ENCODE results near the gene CPEB1.

The CPEB1 gene

GRCh38 chr15:82679626-82680199 lies 32.5 kb upstream of the CPEB1 start:
- Histone ChIP-seq H3F3A (ENCODE audit: insufficient read depth) (no peaks in the 10 kb centered on the region), H3K9ac (ENCODE audit: low read length) (no peak overlapping the region), H3K4me3 (ENCODE audit: insufficient read depth, low read length, poor library complexity, severe bottlenecking) (no peak overlapping the region)

GRCh38 chr15:82677720-82678323 lies 30.7 kb upstream of the CPEB1 start:
- TF ChIP-seq CTCF (IDR thresholded peaks at IDR 0.05; ENCODE audit: insufficient read depth, low read length, poor library complexity, severe bottlenecking), result no peak
- Histone ChIP-seq H2AFZ (ENCODE audit: low read depth, low read length, severe bottlenecking) (no peak overlapping the region), H3K36me3 (ENCODE audit: low read length) (no peaks in the 10 kb centered on the region), H3K9me3 (ENCODE audit: insufficient read depth, low read length) (no peaks in the 10 kb centered on the region), H3K4me2 (ENCODE audit: low read depth, low read length, poor library complexity, severe bottlenecking) (no peak overlapping the region), H3K9me2 (replicated peaks; ENCODE audit: insufficient read depth, low read length) (no peaks in the 10 kb centered on the region), H3K27ac (ENCODE audit: low read depth, low read length) (no peak overlapping the region), H3K4me3 (ENCODE audit: insufficient read depth, low read length, poor library complexity, severe bottlenecking) (no peak overlapping the region), H3K79me2 (ENCODE audit: insufficient read depth, low read length) (no peaks in the 10 kb centered on the region), H4K20me1 (ENCODE audit: low read depth, low read length) (no peaks in the 10 kb centered on the region), H3F3A (ENCODE audit: insufficient read depth) (no peaks in the 10 kb centered on the region), H3K9ac (ENCODE audit: low read length) (no peak overlapping the region), H3K27me3 (ENCODE audit: low read length) (no peaks in the 10 kb centered on the region)

More at GRCh38 chr15:82679626-82680199, 32.5 kb upstream of the CPEB1 start:
- Histone ChIP-seq H3K27me3 (ENCODE audit: low read length) (no peaks in the 10 kb centered on the region), H3K27ac (ENCODE audit: low read depth, low read length) (no peak overlapping the region), H3K79me2 (ENCODE audit: insufficient read depth, low read length) (no peaks in the 10 kb centered on the region), H4K20me1 (ENCODE audit: low read depth, low read length) (no peaks in the 10 kb centered on the region), H2AFZ (ENCODE audit: low read depth, low read length, severe bottlenecking) (no peak overlapping the region), H3K4me2 (ENCODE audit: low read depth, low read length, poor library complexity, severe bottlenecking) (no peak overlapping the region), H3K36me3 (ENCODE audit: low read length) (no peaks in the 10 kb centered on the region), H3K9me3 (ENCODE audit: insufficient read depth, low read length) (no peaks in the 10 kb centered on the region), H3K9me2 (replicated peaks; ENCODE audit: insufficient read depth, low read length) (no peaks in the 10 kb centered on the region)
- TF ChIP-seq EZH2phosphoT487 (conservative IDR thresholded peaks at IDR 0.05; ENCODE audit: low read length), result no peak

- no peaks in the 10 kb centered on the region for H3K9me2 ChIP-seq (replicated peaks; ENCODE audit: insufficient read depth, low read length)
- H2AFZ ChIP-seq (ENCODE audit: low read depth, low read length, severe bottlenecking), result no peak overlapping the region
- H4K20me1 ChIP-seq (ENCODE audit: low read depth, low read length), result no peaks in the 10 kb centered on the region
- no peak overlapping the region for H3K9ac ChIP-seq (ENCODE audit: low read length)
- H3K27ac ChIP-seq (ENCODE audit: low read depth, low read length), result no peak overlapping the region
- no peak overlapping the region for H3K4me3 ChIP-seq (ENCODE audit: insufficient read depth, low read length, poor library complexity, severe bottlenecking)
- TF ChIP-seq CTCF (IDR thresholded peaks at IDR 0.05; ENCODE audit: insufficient read depth, low read length, poor library complexity, severe bottlenecking), result no peak
- TF ChIP-seq EZH2phosphoT487 (conservative IDR thresholded peaks at IDR 0.05; ENCODE audit: low read length), result no peak
- no peaks in the 10 kb centered on the region for H3K79me2 ChIP-seq (ENCODE audit: insufficient read depth, low read length)
- H3K4me2 ChIP-seq (ENCODE audit: low read depth, low read length, poor library complexity, severe bottlenecking), result no peak overlapping the region
- no peaks in the 10 kb centered on the region for H3K9me3 ChIP-seq (ENCODE audit: insufficient read depth, low read length)
- no peaks in the 10 kb centered on the region for H3K36me3 ChIP-seq (ENCODE audit: low read length)
- H3K27me3 ChIP-seq (ENCODE audit: low read length), result no peaks in the 10 kb centered on the region
- no peaks in the 10 kb centered on the region for H3F3A ChIP-seq (ENCODE audit: insufficient read depth)
These were observed 27.7 kb upstream of the CPEB1 start for GRCh38 chr15:82674873-82675272.

- TF ChIP-seq CTCF (IDR thresholded peaks at IDR 0.05; ENCODE audit: insufficient read depth, low read length, poor library complexity, severe bottlenecking) (no peak), EZH2phosphoT487 (conservative IDR thresholded peaks at IDR 0.05; ENCODE audit: low read length) (no peak)
- Histone ChIP-seq H3K9me3 (ENCODE audit: insufficient read depth, low read length) (no peaks in the 10 kb centered on the region), H3K9me2 (replicated peaks; ENCODE audit: insufficient read depth, low read length) (no peaks in the 10 kb centered on the region), H3K4me2 (ENCODE audit: low read depth, low read length, poor library complexity, severe bottlenecking) (no peak overlapping the region), H3K27me3 (ENCODE audit: low read length) (no peaks in the 10 kb centered on the region), H2AFZ (ENCODE audit: low read depth, low read length, severe bottlenecking) (no peak overlapping the region), H3K36me3 (ENCODE audit: low read length) (no peaks in the 10 kb centered on the region), H3K9ac (ENCODE audit: low read length) (no peak overlapping the region), H4K20me1 (ENCODE audit: low read depth, low read length) (no peaks in the 10 kb centered on the region), H3F3A (ENCODE audit: insufficient read depth) (no peaks in the 10 kb centered on the region), H3K27ac (ENCODE audit: low read depth, low read length) (no peak overlapping the region), H3K4me3 (ENCODE audit: insufficient read depth, low read length, poor library complexity, severe bottlenecking) (no peak overlapping the region), H3K79me2 (ENCODE audit: insufficient read depth, low read length) (no peaks in the 10 kb centered on the region)
These were observed 23.5 kb upstream of the CPEB1 start for GRCh38 chr15:82670699-82671098.

Data from SU-DHL-6 (cell line).